SU-DHL-6 (cell line): Measurements from ENCODE around the gene TM2D3.

Experiments used
- H2AFZ ChIP-seq: fragments of 200-600 bp; sonication (generic); 2 replicates; pipeline ENCODE4 v1.6.1; 2014; ENCODE audit warnings: low read depth, mild to moderate bottlenecking, moderate library complexity, mixed read lengths, antibody characterized with exemption, low read length; ENCODE audit not compliant: severe bottlenecking
- H3F3A ChIP-seq: fragments of 200-600 bp; shearing (Covaris generic); 2 replicates; pipeline ENCODE4 v1.6.0; 2016; ENCODE audit warnings: antibody characterized with exemption, mild to moderate bottlenecking; ENCODE audit not compliant: insufficient read depth
- H3K27ac ChIP-seq: fragments of 200-600 bp; sonication (generic); 2 replicates; pipeline ENCODE4 v1.5.1; 2016; ENCODE audit warnings: low read depth, mild to moderate bottlenecking, low read length, moderate library complexity, mixed read lengths
- H3K27me3 ChIP-seq: fragments of 200-600 bp; sonication (generic), shearing (Covaris generic); 2 replicates; pipeline ENCODE4 v1.6.0; 2014; ENCODE audit warnings: mild to moderate bottlenecking, low read length
- H3K36me3 ChIP-seq: fragments of 200-600 bp; sonication (generic); 2 replicates; pipeline ENCODE4 v1.6.1; 2014; ENCODE audit warnings: mild to moderate bottlenecking, low read length, mixed read lengths
- H3K4me2 ChIP-seq: fragments of 300-600, 200-600 bp; shearing (Covaris generic), sonication (generic); 2 replicates; pipeline ENCODE4 v1.6.0; 2014; ENCODE audit warnings: low read length, low read depth, mild to moderate bottlenecking; ENCODE audit not compliant: poor library complexity, severe bottlenecking
- H3K4me3 ChIP-seq: fragments of 200-600 bp; sonication (generic); 2 replicates; pipeline ENCODE4 v1.5.1; 2014; ENCODE audit warnings: antibody characterized with exemption, low read length, mild to moderate bottlenecking, mixed read lengths; ENCODE audit not compliant: insufficient read depth, poor library complexity, severe bottlenecking
- H3K79me2 ChIP-seq: fragments of 200-600 bp; sonication (generic); 2 replicates; pipeline ENCODE4 v1.6.1; 2014; ENCODE audit warnings: mild to moderate bottlenecking, low read length, moderate library complexity; ENCODE audit not compliant: insufficient read depth
- H3K9ac ChIP-seq: fragments of 200-600 bp; sonication (generic); 2 replicates; pipeline ENCODE4 v1.7.0; 2014; ENCODE audit warnings: mild to moderate bottlenecking, low read length
- H3K9me2 ChIP-seq: fragments of 200-600 bp; sonication (generic); replicated peaks from 2 replicates; pipeline ENCODE4 v1.6.1; 2014; ENCODE audit warnings: low read length; ENCODE audit not compliant: insufficient read depth
- H3K9me3 ChIP-seq: fragments of 200-600 bp; sonication (generic); 2 replicates; pipeline ENCODE4 v1.6.1; 2014; ENCODE audit warnings: low read length, mixed read lengths; ENCODE audit not compliant: insufficient read depth
- H4K20me1 ChIP-seq: fragments of 200-600 bp; sonication (generic); 2 replicates; pipeline ENCODE4 v1.6.1; 2014; ENCODE audit warnings: low read depth, mild to moderate bottlenecking, antibody characterized with exemption, low read length, moderate library complexity, mixed read lengths
- EZH2phosphoT487 ChIP-seq: fragments of 200-600 bp; sonication (generic), shearing (Covaris generic); conservative IDR thresholded peaks from 2 replicates; pipeline ENCODE4 v1.6.1; 2018; ENCODE audit warnings: mild to moderate bottlenecking, antibody characterized with exemption, low read length, moderate library complexity, mixed read lengths
- TF ChIP-seq, protein P1 (sequence below): fragments of 200-600 bp; sonication (generic); IDR thresholded peaks from one replicate; pipeline ENCODE4 v1.5.1; 2017; ENCODE audit warnings: antibody characterized with exemption, mild to moderate bottlenecking, low read length, moderate library complexity; ENCODE audit not compliant: insufficient read depth, poor library complexity, severe bottlenecking

TM2D3 gene

DNA sequence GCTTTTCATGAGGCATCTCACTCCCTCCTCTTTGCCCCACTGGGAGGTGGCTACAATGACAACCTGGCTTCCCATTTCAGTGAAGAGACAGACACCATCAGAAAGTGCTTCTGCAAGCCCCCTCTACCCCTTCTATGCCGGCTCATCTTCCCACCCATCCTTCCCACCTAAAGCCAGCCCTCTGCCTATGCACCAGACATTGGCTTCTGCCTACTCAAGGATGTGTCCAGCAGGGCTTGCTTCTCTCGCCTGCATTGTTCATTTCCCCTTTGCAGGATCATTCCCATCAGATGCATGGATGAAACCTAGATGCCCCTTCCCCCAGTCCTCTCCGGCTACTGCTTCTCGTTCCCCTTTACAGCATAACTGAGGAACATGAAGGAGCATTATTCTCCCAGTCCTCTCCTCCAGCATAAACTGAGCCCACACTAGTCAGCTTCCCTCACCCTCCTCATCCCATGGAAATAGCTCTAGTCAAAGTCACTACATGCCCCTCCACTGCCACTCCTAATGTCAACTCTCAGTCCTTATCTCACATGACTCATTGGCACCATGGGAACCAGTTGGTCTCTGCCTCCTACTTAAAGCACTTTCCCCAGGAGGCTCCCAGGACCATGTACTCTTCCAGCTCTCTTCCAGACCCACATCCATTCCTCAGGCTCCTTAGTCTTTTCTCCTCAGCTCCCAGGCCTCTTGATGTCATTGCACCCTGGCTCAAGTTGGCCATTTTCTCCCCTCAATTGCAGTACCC is 47.9 kb downstream of the TM2D3 start:
- no peak overlapping the region for H2AFZ ChIP-seq
- no peaks in the 10 kb centered on the region for H3K9me3 ChIP-seq
- H3K9me2 ChIP-seq, result no peaks in the 10 kb centered on the region
- no peak overlapping the region for H3K4me2 ChIP-seq
- no peaks in the 10 kb centered on the region for H4K20me1 ChIP-seq
- H3K79me2 ChIP-seq, result no peaks in the 10 kb centered on the region
- no peak overlapping the region for H3K27ac ChIP-seq
- H3K27me3 ChIP-seq, result no peaks in the 10 kb centered on the region
- no peaks in the 10 kb centered on the region for H3F3A ChIP-seq
- H3K36me3 ChIP-seq, result no peaks in the 10 kb centered on the region
- TF ChIP-seq, protein P1, sequence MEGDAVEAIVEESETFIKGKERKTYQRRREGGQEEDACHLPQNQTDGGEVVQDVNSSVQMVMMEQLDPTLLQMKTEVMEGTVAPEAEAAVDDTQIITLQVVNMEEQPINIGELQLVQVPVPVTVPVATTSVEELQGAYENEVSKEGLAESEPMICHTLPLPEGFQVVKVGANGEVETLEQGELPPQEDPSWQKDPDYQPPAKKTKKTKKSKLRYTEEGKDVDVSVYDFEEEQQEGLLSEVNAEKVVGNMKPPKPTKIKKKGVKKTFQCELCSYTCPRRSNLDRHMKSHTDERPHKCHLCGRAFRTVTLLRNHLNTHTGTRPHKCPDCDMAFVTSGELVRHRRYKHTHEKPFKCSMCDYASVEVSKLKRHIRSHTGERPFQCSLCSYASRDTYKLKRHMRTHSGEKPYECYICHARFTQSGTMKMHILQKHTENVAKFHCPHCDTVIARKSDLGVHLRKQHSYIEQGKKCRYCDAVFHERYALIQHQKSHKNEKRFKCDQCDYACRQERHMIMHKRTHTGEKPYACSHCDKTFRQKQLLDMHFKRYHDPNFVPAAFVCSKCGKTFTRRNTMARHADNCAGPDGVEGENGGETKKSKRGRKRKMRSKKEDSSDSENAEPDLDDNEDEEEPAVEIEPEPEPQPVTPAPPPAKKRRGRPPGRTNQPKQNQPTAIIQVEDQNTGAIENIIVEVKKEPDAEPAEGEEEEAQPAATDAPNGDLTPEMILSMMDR, result no peak
- no peak for TF ChIP-seq EZH2phosphoT487
- H3K4me3 ChIP-seq, result no peak overlapping the region
- no peak overlapping the region for H3K9ac ChIP-seq

DNA sequence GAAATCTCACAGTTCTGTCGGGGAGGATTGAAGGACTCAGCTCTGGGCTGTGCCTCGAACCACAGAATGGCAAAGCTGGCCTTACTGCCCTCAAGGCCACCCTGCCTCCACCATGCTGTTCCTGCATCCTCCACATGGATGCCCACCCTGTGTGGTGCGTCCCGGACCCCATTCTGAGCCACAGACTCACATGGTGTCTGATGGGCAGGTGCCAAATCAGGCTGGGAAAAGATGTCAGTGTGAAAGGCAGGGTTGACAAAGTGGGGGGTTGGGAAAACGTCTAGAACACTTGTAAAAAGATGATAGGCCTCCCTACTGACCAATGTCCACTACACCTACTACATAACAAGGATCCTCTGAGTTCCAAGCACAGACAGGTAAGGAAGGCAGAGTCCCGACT is 49.4 kb downstream of the TM2D3 start:
- TF ChIP-seq, protein P1, result no peak
- TF ChIP-seq EZH2phosphoT487, result no peak
- Histone ChIP-seq H2AFZ (no peak overlapping the region), H3K79me2 (no peaks in the 10 kb centered on the region), H3K9ac (no peak overlapping the region), H3K9me2 (no peaks in the 10 kb centered on the region), H3F3A (no peaks in the 10 kb centered on the region), H3K4me3 (no peak overlapping the region), H3K27me3 (no peaks in the 10 kb centered on the region), H3K4me2 (no peak overlapping the region), H4K20me1 (no peaks in the 10 kb centered on the region), H3K9me3 (no peaks in the 10 kb centered on the region), H3K27ac (no peak overlapping the region), H3K36me3 (no peaks in the 10 kb centered on the region)

DNA sequence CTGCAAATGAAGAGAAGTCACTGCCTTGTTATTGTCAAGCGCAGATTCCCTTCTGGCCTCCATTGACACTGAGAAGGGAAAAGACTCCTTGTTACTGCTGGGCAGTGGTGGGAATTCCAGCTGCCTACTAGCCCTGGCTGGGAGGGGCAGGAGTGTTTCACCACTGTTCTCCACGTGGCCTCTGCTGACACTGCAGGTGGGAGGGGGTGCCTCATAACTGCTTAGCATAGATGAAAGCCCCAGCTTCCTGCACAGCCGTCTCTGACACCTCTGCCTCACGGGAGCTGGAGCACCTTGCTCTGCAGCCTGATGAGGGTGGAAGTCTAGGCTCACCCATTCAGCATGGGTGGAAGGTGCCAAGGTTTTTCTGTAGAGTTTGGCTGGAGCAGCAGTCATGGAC is 52.1 kb downstream of the TM2D3 start:
- TF ChIP-seq EZH2phosphoT487, result no peak
- no peak overlapping the region for H3K4me2 ChIP-seq
- H3K9me3 ChIP-seq, result no peaks in the 10 kb centered on the region

DNA sequence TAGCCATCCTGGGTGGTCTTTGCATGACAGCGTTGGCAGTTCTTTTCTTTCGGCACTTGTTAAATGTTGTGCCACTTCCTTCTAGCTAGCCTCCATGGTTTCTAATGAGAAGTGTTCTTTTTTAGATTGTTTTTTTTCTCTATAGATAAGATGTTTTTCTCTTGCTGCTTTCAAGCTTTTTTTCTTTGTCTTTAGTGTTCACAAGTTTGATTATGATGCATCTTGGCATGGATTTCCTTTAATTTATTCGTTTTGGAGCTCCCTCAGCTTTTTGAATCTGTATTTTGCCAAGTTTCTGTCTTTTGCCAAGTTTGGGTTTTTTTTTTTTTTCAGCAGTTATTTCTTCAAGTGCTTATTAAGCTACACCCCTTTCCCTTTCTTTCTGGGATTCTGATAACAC is 53.1 kb downstream of the TM2D3 start:
- TF ChIP-seq, protein P1, result no peak
- no peak for TF ChIP-seq EZH2phosphoT487
- Histone ChIP-seq H3K4me2 (no peak overlapping the region), H2AFZ (no peak overlapping the region)

More for the DNA sequence above, 52.1 kb downstream of the TM2D3 start:
- Histone ChIP-seq H3K9ac (no peak overlapping the region), H2AFZ (no peak overlapping the region), H3K9me2 (no peaks in the 10 kb centered on the region), H3K36me3 (no peaks in the 10 kb centered on the region), H3K27ac (no peak overlapping the region), H3K79me2 (no peaks in the 10 kb centered on the region), H3K27me3 (no peaks in the 10 kb centered on the region), H4K20me1 (no peaks in the 10 kb centered on the region), H3F3A (no peaks in the 10 kb centered on the region), H3K4me3 (no peak overlapping the region)

More for the DNA sequence above, 53.1 kb downstream of the TM2D3 start:
- Histone ChIP-seq H3K27me3 (no peaks in the 10 kb centered on the region), H3K79me2 (no peaks in the 10 kb centered on the region), H3K9ac (no peak overlapping the region), H3K36me3 (no peaks in the 10 kb centered on the region), H3K9me2 (no peaks in the 10 kb centered on the region), H3K27ac (no peak overlapping the region), H3K9me3 (no peaks in the 10 kb centered on the region), H3F3A (no peaks in the 10 kb centered on the region), H4K20me1 (no peaks in the 10 kb centered on the region), H3K4me3 (no peak overlapping the region)
